Occipital lobe (tissue), 2 donors: Measurements from ENCODE around the gene FGFBP2. TPM values are rescaled to one million over a fixed set of nuclear protein-coding genes. Genes with fewer than 3 reads are reported as not detected.

Experiments used
- DNase-seq: peaks from one replicate; lab custom pipeline; 2025; lab: John Stamatoyannopoulos, UW
- total RNA-seq: library from RNA; depleted of rRNA; stranded (reverse); fragments of >200 nt; gene quantifications from one replicate; pipeline ENCODE4 v1.2.3, GENCODE V29; 2014

Gene FGFBP2
- total RNA-seq, 1 donor from 2014 or later = not detected

- no peak for DNase-seq
Observed at GRCh38 chr4:15968551-15969300, 5.8 kb upstream of the FGFBP2 start.

- DNase-seq = no peak
Observed at GRCh38 chr4:15965325-15965724, 2.4 kb upstream of the FGFBP2 start.

- no peak for DNase-seq
Observed at GRCh38 chr4:15964159-15964558, 1.2 kb upstream of the FGFBP2 start.

- DNase-seq = no peak
Observed at GRCh38 chr4:15963576-15963975, 601 bp upstream of the FGFBP2 start.

- no peak for DNase-seq
Observed at GRCh38 chr4:15961781-15962510, 1.0 kb downstream of the FGFBP2 start.

- DNase-seq = no peak
Observed at GRCh38 chr4:15958562-15958961, 4.4 kb downstream of the FGFBP2 start.

GRCh38 chr4:15956179-15956850, 6.7 kb downstream of the FGFBP2 start:
- no peak for DNase-seq

GRCh38 chr4:15955670-15956069, 7.3 kb downstream of the FGFBP2 start:
- no peak for DNase-seq

- no peak for DNase-seq
Observed at GRCh38 chr4:15953625-15954024, 9.3 kb downstream of the FGFBP2 start.

- DNase-seq = no peak
Observed at GRCh38 chr4:15951781-15952180, 11.2 kb downstream of the FGFBP2 start.

- no peak for DNase-seq
Observed at GRCh38 chr4:15948826-15949225, 14.1 kb downstream of the FGFBP2 start.

GRCh38 chr4:15947684-15948083, 15.3 kb downstream of the FGFBP2 start:
- no peak for DNase-seq

- no peak for DNase-seq
Observed at GRCh38 chr4:15945516-15945915, 17.5 kb downstream of the FGFBP2 start.

GRCh38 chr4:15944895-15945294, 18.1 kb downstream of the FGFBP2 start:
- DNase-seq = no peak

- no peak for DNase-seq
Observed at GRCh38 chr4:15942283-15942682, 20.7 kb downstream of the FGFBP2 start.

- no peak for DNase-seq
Observed at GRCh38 chr4:15938640-15939039, 24.3 kb downstream of the FGFBP2 start, which contains the start of gene FGFBP1. Gene FGFBP1 (minus strand): TSS chr4:15938740. CDS start chr4:15936632, 2,108 bp downstream.

- DNase-seq = no peak
Observed at GRCh38 chr4:15938182-15938581, 24.8 kb downstream of the FGFBP2 start.

GRCh38 chr4:15936495-15936894, 26.5 kb downstream of the FGFBP2 start:
- DNase-seq = no peak

- DNase-seq = no peak
Observed at GRCh38 chr4:15935504-15936402, 27.2 kb downstream of the FGFBP2 start.

- DNase-seq = no peak
Observed at GRCh38 chr4:15934259-15934658, 28.7 kb downstream of the FGFBP2 start.
